Prostate gland (tissue), 2 donors: ENCODE data around the gene DNM2. TPM values are rescaled to one million over a fixed set of nuclear protein-coding genes. Genes with fewer than 3 reads are reported as not detected.

Experiments
- DNase-seq: peaks from one replicate; pipeline ENCODE4 v3.0.0-alpha.2; 2019; ENCODE audit warnings: low spot score
- H3K27ac ChIP-seq, 2 donors: fragments of 200-600 bp; sonication (generic); 2 replicates each; pipeline ENCODE4 v1.5.1; 2017 to 2019
- H3K27me3 ChIP-seq: fragments of 200-600 bp; sonication (generic); replicated peaks from 2 replicates; pipeline ENCODE4 v1.5.1; 2019; ENCODE audit not compliant: insufficient read depth
- H3K36me3 ChIP-seq, 2 donors: fragments of 200-600 bp; sonication (generic); 1 replicate in 1 of 2; 2 replicates in 1 of 2; pipeline versions ENCODE4 v1.5.1 to v1.8.1; 2017 to 2019
- H3K4me1 ChIP-seq: fragments of 200-600 bp; sonication (generic); replicated peaks from 2 replicates; pipeline ENCODE4 v1.5.1; 2019
- H3K4me3 ChIP-seq, 2 donors: fragments of 200-600 bp; sonication (generic); 2 replicates each; pipeline ENCODE4 v1.5.1; 2017 to 2019
- H3K9me3 ChIP-seq: fragments of 200-600 bp; sonication (generic); 2 replicates; pipeline ENCODE4 v1.5.1; 2017
- CTCF ChIP-seq, 4 experiments: fragments of 200-600 bp in 2 of 4; fragments of 450-650 bp in 2 of 4; sonication (generic) in 2 of 4; IDR thresholded peaks; 1 replicate in 3 of 4; 2 replicates in 1 of 4; pipeline ENCODE4 v1.5.1; 2016 to 2019; ENCODE audit warnings: antibody characterized with exemption in 4 of 4, mild to moderate bottlenecking in 2 of 4, moderate library complexity in 2 of 4
- POLR2A ChIP-seq: fragments of 450-650 bp; IDR thresholded peaks from one replicate; pipeline ENCODE4 v1.6.1; 2016; ENCODE audit warnings: antibody characterized with exemption, mild to moderate bottlenecking
- POLR2AphosphoS5 ChIP-seq: sonication (generic); formaldehyde crosslinking; IDR thresholded peaks from one replicate; pipeline ENCODE4 v1.6.1; 2017; ENCODE audit warnings: antibody characterized with exemption
- WGBS: methylation state at CpG from one replicate; pipeline ENCODE4 v1.1.5; 2018; 5-methylcytosine and 5-hydroxymethylcytosine counted together
- intact Hi-C: fragments of 100-400 bp; cut with DNase I; formaldehyde crosslinking; loops from one replicate; pipeline ENCODE4 v1.14.2; 2022
- total RNA-seq, 2 donors: library from RNA; depleted of rRNA; stranded (reverse); fragments of >200 nt; gene quantifications; one replicate each; pipeline ENCODE4 v1.1.0, GENCODE V29; 2016

Gene DNM2
- total RNA-seq, 2 donors from 2014 or later, result 137 to 279 TPM

GRCh38 chr19:10842788-10843187 lies 124.9 kb downstream of the DNM2 start:
- Histone ChIP-seq H3K4me1 (no peaks in the 10 kb centered on the region), H3K27ac (no peak overlapping the region), H3K36me3 (no peaks in the 10 kb centered on the region), H3K27me3 (no peaks in the 10 kb centered on the region), H3K4me3 (no peak overlapping the region), H3K9me3 (no peaks in the 10 kb centered on the region)
- 78% methylated on average over 7 of the region's 7 CpGs for WGBS
- TF ChIP-seq POLR2A, result no peak
- TF ChIP-seq POLR2AphosphoS5, result no peak
- no peak for TF ChIP-seq CTCF (IDR thresholded peaks at IDR 0.05)
- intact Hi-C loops, result no loop called here
- DNase-seq, result no peak

GRCh38 chr19:10846500-10847202 lies 128.8 kb downstream of the DNM2 start:
- no peak for DNase-seq
- peaks cover 2% of the 10 kb centered on the region for H3K27me3 ChIP-seq
- H3K4me1 ChIP-seq, result no peaks in the 10 kb centered on the region
- no peak overlapping the region for H3K4me3 ChIP-seq
- no peak for TF ChIP-seq POLR2A
- no peak for TF ChIP-seq CTCF (IDR thresholded peaks at IDR 0.05)
- TF ChIP-seq POLR2AphosphoS5, result no peak
- H3K36me3 ChIP-seq, result no peaks in the 10 kb centered on the region
- no peak overlapping the region for H3K27ac ChIP-seq
- intact Hi-C loops, result no loop called here
- 92% methylated on average over 2 of the region's 2 CpGs for WGBS
- H3K9me3 ChIP-seq, result no peaks in the 10 kb centered on the region

- Histone ChIP-seq H3K27me3 (peaks cover 2% of the 10 kb centered on the region), H3K4me3 (no peak within 1 kb of the TSS), H3K4me1 (no peaks in the 10 kb centered on the region), H3K9me3 (no peaks in the 10 kb centered on the region), H3K27ac (no peak within 1 kb of the TSS), H3K36me3 (no peaks in the 10 kb centered on the region)
- no peak for DNase-seq
- intact Hi-C loops, result no loop called here
- TF ChIP-seq POLR2AphosphoS5 (no peak), POLR2A (no peak), CTCF (IDR thresholded peaks at IDR 0.05) (no peak)
- 36% methylated on average over 14 of the region's 14 CpGs for WGBS
Observed at GRCh38 chr19:10848230-10848856, 130.5 kb downstream of the DNM2 start, which contains the start of gene C19orf38. C19orf38 (plus strand) TSS chr19:10848415; CDS start chr19:10848509, 94 bp downstream.

GRCh38 chr19:10850631-10851030 lies 132.8 kb downstream of the DNM2 start:
- intact Hi-C loops, result no loop called here

More at GRCh38 chr19:10850631-10851030, 132.8 kb downstream of the DNM2 start:
- no peak overlapping the region for H3K4me3 ChIP-seq
- peaks cover 2% of the 10 kb centered on the region for H3K27me3 ChIP-seq
- H3K4me1 ChIP-seq, result no peaks in the 10 kb centered on the region
- TF ChIP-seq POLR2AphosphoS5 (no peak), CTCF (IDR thresholded peaks at IDR 0.05) (no peak), POLR2A (no peak)
- no peak for DNase-seq
- H3K9me3 ChIP-seq, result no peaks in the 10 kb centered on the region
- no peak overlapping the region for H3K27ac ChIP-seq
- WGBS, result 90% methylated on average over 5 of the region's 5 CpGs
- H3K36me3 ChIP-seq, result no peaks in the 10 kb centered on the region
